GM12864 (cell line): ENCODE results near the gene SFXN4.

Experiments
- DNase-seq: peaks from one replicate; pipeline ENCODE4 v3.0.0-alpha.2; 2011; ENCODE audit warnings: low read depth
- H3K4me3 ChIP-seq: 2 replicates; pipeline ENCODE4 v1.5.1; 2011; ENCODE audit warnings: mild to moderate bottlenecking, low read depth, low read length, control low read depth
- CTCF ChIP-seq: IDR thresholded peaks from 2 replicates; pipeline ENCODE4 v1.5.1; 2011; ENCODE audit warnings: low read depth, mild to moderate bottlenecking, moderate library complexity, low read length, control low read depth, inconsistent platforms; ENCODE audit errors: missing control alignments

Gene SFXN4

GRCh38 chr10:119165171-119166117, at the start of gene SFXN4:
Gene SFXN4, minus strand, starts transcription at chr10:119165714. Its CDS starts 67 bp downstream, at chr10:119165647.
- DNase-seq, result no peak

GRCh38 chr10:119211625-119212441, 46.3 kb upstream of the SFXN4 start:
- DNase-seq, result no peak
- no peak overlapping the region for H3K4me3 ChIP-seq
- no peak for TF ChIP-seq CTCF

More at GRCh38 chr10:119165171-119166117, at the start of gene SFXN4:
- peak within 1 kb of the TSS; percentile 85 for H3K4me3 ChIP-seq
- no peak for TF ChIP-seq CTCF

GRCh38 chr10:119211176-119211575, 45.7 kb upstream of the SFXN4 start:
- DNase-seq, result no peak
- TF ChIP-seq CTCF, result no peak
- no peak overlapping the region for H3K4me3 ChIP-seq

- TF ChIP-seq CTCF, result no peak
- no peak overlapping the region for H3K4me3 ChIP-seq
- no peak for DNase-seq
Observed at GRCh38 chr10:119210633-119211032, 45.1 kb upstream of the SFXN4 start.

GRCh38 chr10:119209736-119210355, 44.3 kb upstream of the SFXN4 start:
- peak overlapping the region; percentile 78 for H3K4me3 ChIP-seq
- no peak for TF ChIP-seq CTCF
- no peak for DNase-seq

- TF ChIP-seq CTCF, result peak; percentile 90
- DNase-seq, result no peak
- peak overlapping the region; percentile 78 for H3K4me3 ChIP-seq
Observed at GRCh38 chr10:119209035-119209735, 43.7 kb upstream of the SFXN4 start.
